ENCODE measurements around the gene MND1. TPM values are rescaled to one million over a fixed set of nuclear protein-coding genes. Genes with fewer than 3 reads are reported as not detected.
A peak's percentile ranks its signal among the peaks of the same experiment; 100 is the strongest.

Gene MND1
- total and polyA plus RNA-seq, 12 donors = 0.20 to 1.7 (median 0.34) TPM; not detected in 6

GRCh38 chr4:153420361-153420760 is 75.9 kb downstream of the MND1 start:
- WGBS, 2 donors = 96 to 97% methylated on average over 2 of the region's 2 CpGs
- no peak for TF ChIP-seq CTCF (IDR thresholded peaks at IDR 0.05)
- ATAC-seq = no peak

GRCh38 chr4:153421941-153422340 is 77.5 kb downstream of the MND1 start:
- DNase-seq = no peak
- H3K27ac ChIP-seq = no peak overlapping the region
- intact Hi-C loops (cut with DNase I) = no loop called here
- ATAC-seq = no peak
- H3K4me3 ChIP-seq = no peak overlapping the region
- no peaks in the 10 kb centered on the region for H3K27me3 ChIP-seq
- H3K4me1 ChIP-seq = no peaks in the 10 kb centered on the region
- 95 to 97% methylated on average over 3 of the region's 3 CpGs for WGBS, 2 donors
- no peaks in the 10 kb centered on the region for H3K36me3 ChIP-seq
- no peak for TF ChIP-seq CTCF (IDR thresholded peaks at IDR 0.05)
- H3K9me3 ChIP-seq = no peaks in the 10 kb centered on the region

More at GRCh38 chr4:153420361-153420760, 75.9 kb downstream of the MND1 start:
- H3K4me3 ChIP-seq = no peak overlapping the region
- no peaks in the 10 kb centered on the region for H3K9me3 ChIP-seq
- intact Hi-C loops (cut with DNase I) = no loop called here
- H3K27ac ChIP-seq = no peak overlapping the region
- H3K4me1 ChIP-seq = no peaks in the 10 kb centered on the region
- no peaks in the 10 kb centered on the region for H3K36me3 ChIP-seq
- DNase-seq = no peak
- H3K27me3 ChIP-seq = no peaks in the 10 kb centered on the region

- TF ChIP-seq CTCF (IDR thresholded peaks at IDR 0.05) = no peak
- no peaks in the 10 kb centered on the region for H3K27me3 ChIP-seq
- H3K27ac ChIP-seq = peak overlapping the region in 1 of 10 donors; percentile 29
- no peak overlapping the region for H3K4me3 ChIP-seq
- no peak for ATAC-seq
- intact Hi-C loops (cut with DNase I) = no loop called here
- no peaks in the 10 kb centered on the region for H3K9me3 ChIP-seq
- DNase-seq = no peak
- peaks cover 0 to 3% (median 0%) of the 10 kb centered on the region in 9 donors for H3K4me1 ChIP-seq
- 95 to 97% methylated on average over 4 of the region's 4 CpGs for WGBS, 2 donors
- H3K36me3 ChIP-seq = no peaks in the 10 kb centered on the region
Observed at GRCh38 chr4:153426207-153426885, 81.9 kb downstream of the MND1 start.

- ATAC-seq (no peak), DNase-seq (no peak)
- 94 to 95% methylated on average over 4 of the region's 4 CpGs for WGBS, 2 donors
- Histone ChIP-seq H3K36me3 (no peaks in the 10 kb centered on the region), H3K4me1 (peaks cover 0 to 5% (median 0%) of the 10 kb centered on the region in 9 donors), H3K27me3 (no peaks in the 10 kb centered on the region), H3K4me3 (no peak overlapping the region), H3K27ac (no peak overlapping the region), H3K9me3 (no peaks in the 10 kb centered on the region)
- intact Hi-C loops (cut with DNase I) = loop anchor here in 1 of 10 donors (1.0 kb wide), 1 partner anchor 12 kb away; no protein-coding TSS in a partner anchor
- TF ChIP-seq CTCF (IDR thresholded peaks at IDR 0.05) = no peak
Observed at GRCh38 chr4:153427363-153428071, 83.0 kb downstream of the MND1 start.

Data from heart right ventricle (tissue), 16 donors.